ENCODE results near the gene DEAF1. TPM values are rescaled to one million over a fixed set of nuclear protein-coding genes. Genes with fewer than 3 reads are reported as not detected.

Gene DEAF1
- total and polyA plus RNA-seq, 2 of the 13 experiments (the other 11 are each of a cell fraction or from before 2014, with no cell fraction given): 22.3 to 29.6 TPM

GRCh38 chr11:704781-705645, 10.0 kb upstream of the DEAF1 start (continued):
- TF ChIP-seq RFX1 (IDR thresholded peaks at IDR 0.05) (no peak), KIAA2018 (CRISPR knock-in tag; IDR thresholded peaks at IDR 0.05; ENCODE audit: borderline replicate concordance) (no peak), RFXANK (CRISPR knock-in tag; IDR thresholded peaks at IDR 0.05) (no peak), ZMYM2 (CRISPR knock-in tag; IDR thresholded peaks at IDR 0.05) (no peak), ASH2L (IDR thresholded peaks at IDR 0.05; ENCODE audit: insufficient read length, low read depth, low read length) (peak; percentile 63), HNRNPH1 (optimal IDR thresholded peaks at IDR 0.05; ENCODE audit: low read depth, low read length) (no peak), HHEX (CRISPR knock-in tag; IDR thresholded peaks at IDR 0.05) (peak; percentile 61; the same call in 1 of the 2 replicates), TFDP2 (CRISPR knock-in tag; IDR thresholded peaks at IDR 0.05) (peak; percentile 61), ZBTB14 (CRISPR knock-in tag; IDR thresholded peaks at IDR 0.05) (0 out of 2 replicates have a peak, but pooled peaks have one; percentile 31), YEATS2 (CRISPR knock-in tag; IDR thresholded peaks at IDR 0.05; ENCODE audit: borderline replicate concordance) (peak; percentile 41; the same call in 1 of the 2 replicates), RCOR2 (CRISPR knock-in tag; IDR thresholded peaks at IDR 0.05) (0 out of 2 replicates have a peak, but pooled peaks have one; percentile 58), ZGPAT (CRISPR knock-in tag; IDR thresholded peaks at IDR 0.05) (peak; percentile 59; the same call in 1 of the 2 replicates), ZNF276 (CRISPR knock-in tag; IDR thresholded peaks at IDR 0.05; ENCODE audit: low read depth) (no peak), ONECUT2 (CRISPR knock-in tag; IDR thresholded peaks at IDR 0.05) (no peak), ZSCAN9 (CRISPR knock-in tag; IDR thresholded peaks at IDR 0.05; ENCODE audit: borderline replicate concordance) (0 out of 2 replicates have a peak, but pooled peaks have one; percentile 25)
